Stimulated activated CD8-positive, alpha-beta memory T cell treated with anti-CD3 and anti-CD28 coated beads, Interleukin-4, amount 100 ng/mL, for 48 hours (primary cell): ENCODE measurements around the gene NNT.
"Not testable (repeated sequence)": the region's sequence is repeated elsewhere in the genome, so short reads cannot be mapped to it uniquely, and the experiment has no call there.

Source experiments
- DNase-seq: peaks from one replicate; pipeline ENCODE4 v3.0.0-alpha.2; 2020

NNT gene

GRCh38 chr5:43675357-43675756, 72.4 kb downstream of the NNT start:
- no peak for DNase-seq

DNA sequence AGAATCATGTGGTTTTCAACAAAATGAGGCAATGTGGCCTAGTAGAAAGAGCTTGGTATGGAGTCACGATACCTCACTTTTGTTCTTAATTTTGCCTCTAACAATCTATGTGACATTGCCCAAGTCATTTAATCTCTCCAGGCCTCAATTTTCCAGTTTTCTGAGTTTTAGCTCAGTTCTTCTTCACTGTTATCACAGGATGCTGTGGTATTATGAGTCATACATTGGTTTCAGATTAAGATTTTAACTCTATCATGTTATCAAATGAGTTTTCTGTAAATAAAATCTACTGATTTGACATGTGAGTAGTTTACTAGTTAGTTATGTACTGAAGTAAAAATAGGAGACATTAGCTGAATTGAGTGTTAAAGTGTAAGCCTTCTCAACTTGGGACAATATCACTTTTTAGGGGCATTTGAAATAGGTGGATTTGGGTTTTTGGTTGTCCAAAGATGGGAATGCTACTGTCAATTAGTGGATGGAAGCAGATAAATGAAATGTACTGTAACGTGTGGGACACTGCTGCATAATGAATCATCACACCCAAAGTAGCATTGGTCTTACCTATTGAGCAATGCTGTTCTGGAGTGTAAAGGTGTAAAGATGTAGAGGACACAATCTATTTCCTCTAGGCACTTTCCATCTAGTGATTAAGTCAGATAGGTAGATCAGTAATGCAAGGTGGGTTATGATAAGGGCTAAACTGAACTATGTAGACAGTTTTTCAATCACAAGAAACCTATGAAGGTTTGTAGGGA, 73.3 kb downstream of the NNT start:
- DNase-seq, result no peak

GRCh38 chr5:43677253-43677652, 74.3 kb downstream of the NNT start:
- no peak for DNase-seq

- DNase-seq, result no peak
Observed at GRCh38 chr5:43679214-43679613, 76.2 kb downstream of the NNT start.

GRCh38 chr5:43680286-43680685, 77.3 kb downstream of the NNT start:
- no peak for DNase-seq

DNA sequence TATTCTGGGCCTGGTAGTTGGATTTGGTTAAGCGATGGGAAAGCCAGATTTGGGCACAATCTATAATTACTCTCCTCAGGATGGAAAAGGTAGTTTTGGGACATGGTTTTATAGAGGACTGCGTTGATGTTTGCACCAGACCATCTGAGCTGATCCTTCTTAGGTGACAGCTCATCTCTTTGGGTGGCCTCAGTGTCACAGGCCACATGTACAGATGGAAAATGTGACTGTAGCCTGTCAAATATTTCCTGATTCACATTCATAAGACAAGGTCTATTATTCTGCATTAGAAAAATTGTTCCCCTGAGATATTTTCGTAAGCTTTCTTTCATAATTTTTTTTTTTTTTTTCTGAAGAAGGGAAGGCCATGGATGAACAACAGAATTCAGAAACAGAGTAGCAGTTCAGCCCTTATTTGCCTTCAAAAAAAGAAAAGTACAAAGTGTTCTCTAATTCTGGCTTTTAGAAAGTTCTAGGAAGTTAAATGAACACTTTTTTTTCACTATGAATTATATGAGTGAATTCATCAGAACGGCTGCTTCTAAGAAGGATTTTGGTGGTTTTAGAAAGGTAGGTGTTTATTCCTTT, 81.0 kb downstream of the NNT start:
- no peak for DNase-seq

GRCh38 chr5:43685252-43685950, 82.4 kb downstream of the NNT start:
- DNase-seq, result no peak

DNA sequence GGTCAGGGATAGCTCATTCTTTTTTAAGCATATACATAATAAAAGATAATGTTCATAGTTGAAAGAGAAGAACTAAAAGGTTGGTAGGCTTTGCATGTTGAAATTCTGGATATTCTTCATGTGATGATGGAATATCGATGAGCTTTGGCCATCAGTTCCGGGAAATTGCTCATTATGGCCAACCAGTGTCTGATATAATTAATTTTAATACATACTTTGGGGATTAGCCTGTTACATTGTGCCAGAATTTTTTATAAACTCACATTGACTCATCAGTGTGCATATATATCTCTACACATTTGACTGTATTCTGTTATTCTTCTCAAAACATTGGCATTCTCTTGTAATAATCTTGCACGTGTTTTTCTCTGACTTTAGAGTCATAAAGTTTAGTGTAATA, 84.3 kb downstream of the NNT start:
- DNase-seq, result no peak

- no peak for DNase-seq
Observed at GRCh38 chr5:43691275-43691674, 88.3 kb downstream of the NNT start.

DNA sequence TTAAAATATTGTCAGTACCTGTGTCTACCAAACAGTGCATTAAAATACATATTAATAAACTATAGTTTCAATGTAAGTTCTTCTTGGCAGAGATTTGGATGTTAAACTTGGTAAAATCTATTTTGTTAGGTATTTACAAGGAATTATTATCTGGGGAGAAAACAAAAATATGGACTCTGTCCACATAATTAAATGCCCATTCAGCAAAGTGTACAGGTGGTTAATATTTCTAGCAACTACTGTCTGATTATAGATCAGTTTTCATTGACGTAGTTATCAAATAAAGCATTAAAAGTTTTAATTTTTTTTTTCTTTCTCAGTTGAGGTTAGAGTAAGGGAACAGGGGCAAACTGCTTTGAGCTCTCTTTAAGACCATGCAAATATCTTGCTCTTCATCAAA, 88.9 kb downstream of the NNT start:
- DNase-seq, result no peak

GRCh38 chr5:43693411-43693810, 90.4 kb downstream of the NNT start:
- DNase-seq, result no peak

- DNase-seq, result no peak
Observed at GRCh38 chr5:43694027-43694426, 91.0 kb downstream of the NNT start.

DNA sequence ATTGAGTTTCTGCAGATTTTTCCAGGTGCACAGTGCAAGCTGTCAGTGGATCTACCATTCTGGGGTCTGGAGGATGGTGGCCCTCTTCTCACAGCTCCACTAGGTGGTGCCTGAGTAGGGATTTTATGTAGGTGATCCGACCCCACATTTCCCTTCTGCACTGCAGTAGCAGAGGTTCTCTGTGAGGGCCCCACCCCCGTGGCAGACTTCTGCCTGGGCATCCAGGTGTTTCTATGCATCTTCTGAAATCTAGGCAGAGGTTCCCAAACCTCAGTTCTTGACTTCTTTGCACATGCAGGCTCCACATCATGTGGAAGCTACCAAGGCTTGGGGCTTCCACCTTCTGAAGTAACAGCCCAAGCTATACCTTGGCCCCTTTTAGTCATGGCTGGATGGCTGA, 93.5 kb downstream of the NNT start:
- not testable (repeated sequence) for DNase-seq

DNA sequence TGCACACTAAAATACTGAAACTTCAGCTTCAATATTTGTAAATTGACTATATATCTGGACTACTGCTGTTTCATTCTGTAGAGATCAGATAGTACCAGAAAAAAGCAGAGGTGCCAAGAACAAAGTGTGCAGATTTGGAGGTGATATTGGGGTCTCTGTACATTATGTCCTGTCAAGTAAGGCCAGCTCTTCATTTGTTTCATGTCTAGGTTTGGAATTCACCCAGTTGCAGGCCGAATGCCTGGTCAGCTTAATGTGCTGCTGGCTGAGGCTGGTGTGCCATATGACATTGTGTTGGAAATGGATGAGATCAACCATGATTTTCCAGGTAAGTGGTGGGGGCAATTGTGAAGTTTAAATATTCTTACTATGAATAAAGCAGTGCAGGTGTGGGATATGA, 96.9 kb downstream of the NNT start:
- DNase-seq, result no peak

- DNase-seq, result no peak
Observed at GRCh38 chr5:43700601-43701000, 97.6 kb downstream of the NNT start.

- DNase-seq, result no peak
Observed at GRCh38 chr5:43701227-43701626, 98.2 kb downstream of the NNT start.

DNA sequence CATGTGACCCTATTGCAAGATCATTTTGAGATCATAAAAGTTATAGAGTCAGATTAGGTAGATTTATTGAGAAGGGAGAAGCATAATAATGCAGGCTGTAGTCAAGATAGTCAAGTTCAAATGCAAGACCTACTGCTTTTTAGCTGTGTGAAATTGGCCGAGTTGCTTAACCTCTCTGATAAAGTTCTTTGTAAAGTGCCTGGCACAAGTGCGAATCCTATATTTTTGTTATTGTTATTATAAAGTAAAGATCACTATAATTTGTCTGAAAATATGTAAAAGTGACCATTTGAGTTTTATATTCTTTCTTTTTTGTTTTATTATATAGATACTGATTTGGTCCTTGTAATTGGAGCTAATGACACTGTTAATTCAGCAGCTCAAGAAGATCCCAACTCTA, 99.3 kb downstream of the NNT start:
- no peak for DNase-seq

DNA sequence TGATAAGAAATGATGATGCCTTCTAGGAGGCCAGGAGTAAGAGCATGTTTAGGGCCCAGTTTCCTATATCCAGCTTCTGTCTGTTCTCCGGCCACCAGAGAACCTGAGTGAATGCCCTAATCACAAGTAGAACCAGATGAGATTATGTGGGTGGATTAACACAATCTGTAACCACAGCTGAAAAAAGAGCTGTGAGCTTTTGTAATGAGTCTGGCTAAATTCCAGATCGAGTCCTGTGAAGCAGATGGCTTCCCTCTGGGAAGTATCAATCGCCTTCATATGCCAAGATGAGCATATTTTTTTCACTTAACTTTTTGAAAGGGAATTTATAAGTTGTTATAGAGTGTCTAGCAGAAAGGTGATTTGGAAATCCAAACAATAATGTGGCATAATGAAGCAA, 99.8 kb downstream of the NNT start:
- DNase-seq, result no peak

DNA sequence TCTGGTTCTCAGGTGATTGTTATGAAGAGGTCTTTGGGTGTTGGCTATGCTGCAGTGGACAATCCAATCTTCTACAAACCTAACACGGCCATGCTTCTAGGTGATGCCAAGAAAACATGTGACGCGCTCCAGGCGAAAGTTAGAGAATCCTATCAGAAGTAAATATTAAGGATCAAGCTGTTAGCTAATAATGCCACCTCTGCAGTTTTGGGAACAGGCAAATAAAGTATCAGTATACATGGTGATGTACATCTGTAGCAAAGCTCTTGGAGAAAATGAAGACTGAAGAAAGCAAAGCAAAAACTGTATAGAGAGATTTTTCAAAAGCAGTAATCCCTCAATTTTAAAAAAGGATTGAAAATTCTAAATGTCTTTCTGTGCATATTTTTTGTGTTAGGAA, 101.3 kb downstream of the NNT start:
- no peak for DNase-seq

DNA sequence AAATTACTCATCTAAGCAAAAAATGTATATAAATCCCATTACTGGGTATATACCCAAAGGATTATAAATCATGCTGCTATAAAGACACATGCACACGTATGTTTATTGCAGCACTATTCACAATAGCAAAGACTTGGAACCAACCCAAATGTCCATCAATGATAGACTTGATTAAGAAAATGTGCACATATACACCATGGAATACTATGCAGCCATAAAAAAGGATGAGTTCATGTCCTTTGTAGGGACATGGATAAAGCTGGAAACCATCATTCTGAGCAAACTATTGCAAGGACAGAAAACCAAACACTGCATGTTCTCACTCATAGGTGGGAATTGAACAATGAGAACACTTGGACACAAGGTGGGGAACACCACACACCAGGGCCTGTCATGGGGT, 103.6 kb downstream of the NNT start:
- not testable (repeated sequence) for DNase-seq

GRCh38 chr5:43711496-43711895, 108.5 kb downstream of the NNT start:
- no peak for DNase-seq

- no peak for DNase-seq
Observed at GRCh38 chr5:43712081-43712480, 109.1 kb downstream of the NNT start.

- not testable (repeated sequence) for DNase-seq
Observed at GRCh38 chr5:43719783-43720182, 116.8 kb downstream of the NNT start.

DNA sequence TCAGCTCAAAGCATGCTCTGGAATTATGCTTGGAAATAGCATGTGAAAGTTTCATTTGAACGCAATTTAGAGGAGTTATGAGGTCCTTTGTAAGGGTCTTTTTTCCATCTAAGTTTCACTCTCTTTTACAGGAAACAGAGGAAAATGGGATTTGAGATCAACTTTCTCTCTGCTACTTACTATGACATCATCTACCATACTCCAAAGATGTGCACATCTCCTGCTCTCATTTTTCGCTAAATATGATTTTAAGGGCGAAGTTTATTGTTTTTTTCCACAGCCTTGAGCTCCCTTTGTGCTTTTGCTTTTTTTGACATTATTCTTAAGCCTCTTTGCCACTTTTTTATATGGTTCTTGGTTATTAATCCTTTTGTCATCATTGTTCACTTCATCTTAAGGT, 125.6 kb downstream of the NNT start:
- no peak for DNase-seq
